Erythroblast (primary cell): ENCODE measurements around the gene NDFIP2.

Source experiments
- GATA1 ChIP-seq: IDR thresholded peaks from 2 replicates; pipeline ENCODE4 v1.6.1; 2011; ENCODE audit warnings: low read depth, mild to moderate bottlenecking, control low read depth, low read length, moderate library complexity
- POLR2A ChIP-seq: IDR thresholded peaks from 2 replicates; pipeline ENCODE4 v1.6.1; 2011; ENCODE audit warnings: mild to moderate bottlenecking, low read length

- no peak for TF ChIP-seq POLR2A
- no peak for TF ChIP-seq GATA1
Observed at GRCh38 chr13:79432086-79432485, 48.9 kb upstream of the NDFIP2 start.
